Fibroblast of skin of scalp (primary cell): ENCODE measurements around the gene NINL.
"Not testable (repeated sequence)": the region's sequence is repeated elsewhere in the genome, so short reads cannot be mapped to it uniquely, and the experiment has no call there.

Experiments
- DNase-seq: peaks from one replicate; pipeline ENCODE4 v3.0.0-alpha.2; 2013

Gene NINL

DNA sequence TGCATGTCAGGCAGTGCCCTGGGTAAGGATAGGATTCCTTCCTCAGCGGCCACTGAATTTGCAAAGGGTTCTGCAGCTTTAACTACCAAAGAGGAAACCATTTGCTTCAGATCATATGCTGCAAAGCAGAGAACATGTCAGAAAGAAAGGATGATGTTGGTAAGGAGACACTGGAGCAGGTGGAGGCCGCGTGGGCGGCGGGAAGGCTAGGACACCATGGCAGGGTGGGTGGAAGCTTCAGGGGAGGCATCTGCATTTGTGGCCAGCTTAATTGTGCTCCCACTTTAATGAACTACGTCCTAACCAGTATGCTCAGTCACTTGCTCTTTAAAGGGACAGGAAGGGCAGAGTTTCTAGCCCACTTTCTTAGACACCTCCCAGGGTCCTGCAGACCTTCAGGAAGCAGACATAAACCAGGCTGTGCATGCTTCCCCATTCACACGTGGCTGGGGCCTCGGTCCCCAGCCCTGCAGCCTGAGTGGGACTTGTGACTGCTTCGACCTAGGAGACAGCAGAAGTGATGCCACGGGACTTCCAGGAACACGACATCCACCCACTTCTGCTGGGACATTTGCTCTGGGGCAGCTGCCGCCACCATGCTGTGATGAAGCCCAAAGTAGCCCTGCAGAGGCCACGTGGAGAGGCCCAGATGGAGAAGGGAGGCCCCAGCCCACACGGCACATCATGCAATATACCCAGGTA, 101.7 kb downstream of the NINL start:
- DNase-seq = no peak

DNA sequence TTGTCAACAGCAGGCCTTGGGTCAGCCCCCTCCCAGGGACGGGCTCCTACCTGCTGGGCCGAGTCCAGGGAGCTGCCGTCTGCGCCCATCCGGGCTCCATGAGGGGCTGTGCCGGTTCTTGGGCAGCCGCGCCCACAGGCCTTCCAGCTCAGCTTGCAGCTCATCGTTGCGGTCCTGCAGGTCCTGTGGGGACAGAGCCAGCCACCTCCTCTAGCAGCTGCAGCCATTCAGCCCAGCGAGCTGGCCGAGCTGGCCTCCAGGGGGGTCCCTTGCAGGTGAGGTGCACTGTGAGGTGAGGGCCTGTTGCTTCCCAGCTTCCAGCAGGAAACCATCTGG, 103.4 kb downstream of the NINL start:
- DNase-seq = no peak

DNA sequence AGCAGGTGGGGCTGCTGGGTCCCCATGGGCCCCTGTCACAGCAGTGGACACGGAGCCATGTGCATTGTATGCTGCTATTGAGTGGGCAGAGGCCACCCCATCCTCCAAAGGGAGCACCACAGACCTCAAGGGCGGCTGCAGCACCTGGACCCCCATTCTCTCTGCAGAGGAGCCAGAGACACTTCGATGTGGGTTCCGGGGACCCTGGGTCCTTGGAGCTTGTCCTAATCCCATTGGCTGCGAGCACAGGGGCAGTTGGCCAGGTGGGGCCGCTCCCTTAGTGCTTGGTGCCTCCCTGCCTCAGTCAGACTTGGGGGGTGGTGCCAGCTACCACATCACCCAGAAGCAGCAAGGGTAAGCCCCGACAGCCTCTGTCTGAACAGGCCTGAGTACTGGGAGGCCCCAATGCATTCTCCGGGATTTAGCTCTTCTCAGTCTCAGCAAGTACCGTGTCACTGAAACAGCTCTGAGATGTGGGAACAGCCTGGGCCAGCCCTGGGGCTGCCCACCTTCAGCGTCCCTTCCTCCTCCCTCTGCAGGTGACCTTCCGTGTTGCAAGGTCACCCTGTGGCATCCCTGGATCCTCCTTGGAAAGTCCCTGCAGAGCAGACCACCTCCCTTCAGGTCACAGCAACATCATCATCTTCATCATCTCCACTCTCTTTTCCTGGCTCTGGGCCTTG, 104.0 kb downstream of the NINL start:
- DNase-seq = no peak

GRCh38 chr20:25480797-25481196, 104.5 kb downstream of the NINL start:
- no peak for DNase-seq

DNA sequence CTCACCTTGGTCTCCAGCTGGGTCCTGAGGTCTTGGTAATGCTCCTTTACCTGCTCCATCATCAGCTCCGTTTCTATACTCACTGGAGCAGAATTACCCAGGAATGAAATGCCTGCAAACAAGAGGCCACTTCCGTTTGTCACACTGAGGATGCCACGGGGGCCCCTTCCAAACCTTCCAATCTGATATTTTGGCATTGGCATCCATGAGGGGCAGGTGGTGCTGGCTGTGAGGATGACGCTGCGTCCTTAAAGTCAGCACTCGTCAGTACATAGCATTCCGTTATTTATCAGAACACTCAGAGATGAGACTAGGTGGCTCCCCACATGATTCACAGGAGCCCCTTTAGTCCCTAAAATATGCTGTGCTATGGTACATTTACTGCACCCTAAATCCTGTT, 105.2 kb downstream of the NINL start:
- no peak for DNase-seq

DNA sequence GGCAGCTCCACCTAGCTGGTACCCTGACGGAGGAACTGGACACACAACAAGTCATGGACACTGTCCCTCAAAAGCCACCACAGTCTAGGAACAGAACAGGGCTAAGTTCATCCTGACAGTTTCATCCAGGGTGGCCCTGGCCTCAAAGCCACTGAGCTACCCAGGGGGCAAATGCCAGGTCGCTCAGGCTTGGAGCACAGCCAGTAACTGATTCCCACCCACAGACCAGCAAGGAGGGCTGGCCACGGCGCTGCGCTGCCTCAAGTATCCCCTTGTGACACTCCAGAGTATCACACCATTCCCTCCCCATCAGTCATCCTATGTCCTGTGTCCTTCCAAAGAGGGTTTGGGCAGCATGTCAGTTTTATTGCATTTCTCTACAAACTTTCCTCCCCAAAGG, 105.7 kb downstream of the NINL start:
- DNase-seq = no peak

DNA sequence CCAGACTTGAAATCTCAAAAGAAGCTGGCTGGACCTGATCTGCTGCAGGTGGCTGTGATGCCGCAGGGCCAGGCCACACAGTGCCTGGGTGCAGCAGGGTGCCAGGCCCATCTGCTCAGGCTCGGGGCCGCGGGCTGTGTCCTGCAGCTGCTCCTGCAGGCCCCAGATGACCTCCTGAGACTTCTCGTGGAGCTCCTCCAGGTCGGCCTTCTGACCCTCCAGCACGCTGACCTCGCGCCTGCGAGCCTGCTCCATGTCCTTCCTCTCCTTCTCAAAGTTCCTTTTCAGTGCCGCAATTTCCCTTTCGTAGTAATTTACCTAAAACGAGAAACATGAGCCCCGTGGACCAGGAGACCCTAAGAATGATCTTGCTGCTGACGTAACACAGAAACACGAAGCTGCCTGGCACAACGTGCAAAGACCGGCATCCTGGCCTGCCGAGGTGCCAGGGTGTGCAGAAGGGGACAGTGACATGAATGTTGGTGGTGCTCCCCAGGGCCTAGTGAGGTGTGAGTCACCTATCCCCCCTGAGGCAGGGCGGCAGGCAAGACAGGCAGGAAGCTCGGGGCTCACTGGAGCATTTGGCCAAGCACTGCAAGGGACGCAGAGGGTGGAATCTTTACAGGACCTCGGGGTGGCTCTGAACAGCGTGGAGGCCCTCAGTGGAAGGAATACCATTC, 106.3 kb downstream of the NINL start:
- DNase-seq = no peak

DNA sequence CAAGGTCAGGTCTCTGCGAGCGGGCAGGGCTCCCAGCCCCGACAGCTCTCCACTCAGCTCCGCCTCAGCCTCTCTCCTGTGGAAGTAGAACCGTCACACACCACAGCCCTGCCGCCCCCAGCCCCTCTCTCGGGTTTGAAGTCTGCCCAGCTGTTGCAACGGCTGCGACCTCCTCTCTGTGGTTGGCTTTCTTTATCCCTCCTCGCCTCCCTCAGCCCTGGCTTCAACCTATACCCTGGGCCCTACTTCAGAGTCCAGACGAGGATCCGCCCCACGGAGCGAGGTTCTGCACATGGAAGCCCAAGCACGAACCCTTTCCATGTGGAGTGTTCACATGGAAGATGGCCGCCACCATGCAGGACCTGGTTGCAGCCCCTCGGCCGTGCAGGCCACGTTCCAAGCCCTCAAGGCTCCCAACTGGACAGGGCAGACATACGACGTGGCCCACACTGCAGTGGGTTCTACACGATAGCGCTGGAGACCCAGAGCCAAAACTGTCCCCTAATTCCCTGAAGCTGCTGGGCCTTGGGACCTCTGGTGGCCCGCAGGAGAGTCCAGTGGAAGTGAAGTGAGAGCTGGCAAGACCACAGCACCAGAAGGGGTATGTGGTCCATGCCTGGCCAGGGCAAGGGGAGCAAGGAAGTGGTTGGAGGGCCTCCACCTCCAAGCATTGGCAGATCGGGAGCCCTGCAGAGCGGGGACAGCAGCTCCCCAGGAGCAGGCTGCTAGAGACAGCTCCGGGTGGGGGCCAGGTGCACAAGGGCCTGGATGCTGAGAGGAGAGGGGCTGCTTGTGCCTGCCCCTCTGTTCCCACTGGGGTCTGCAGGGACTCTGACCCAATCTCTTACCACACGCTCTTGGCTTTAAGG, 108.1 kb downstream of the NINL start:
- DNase-seq = no peak

DNA sequence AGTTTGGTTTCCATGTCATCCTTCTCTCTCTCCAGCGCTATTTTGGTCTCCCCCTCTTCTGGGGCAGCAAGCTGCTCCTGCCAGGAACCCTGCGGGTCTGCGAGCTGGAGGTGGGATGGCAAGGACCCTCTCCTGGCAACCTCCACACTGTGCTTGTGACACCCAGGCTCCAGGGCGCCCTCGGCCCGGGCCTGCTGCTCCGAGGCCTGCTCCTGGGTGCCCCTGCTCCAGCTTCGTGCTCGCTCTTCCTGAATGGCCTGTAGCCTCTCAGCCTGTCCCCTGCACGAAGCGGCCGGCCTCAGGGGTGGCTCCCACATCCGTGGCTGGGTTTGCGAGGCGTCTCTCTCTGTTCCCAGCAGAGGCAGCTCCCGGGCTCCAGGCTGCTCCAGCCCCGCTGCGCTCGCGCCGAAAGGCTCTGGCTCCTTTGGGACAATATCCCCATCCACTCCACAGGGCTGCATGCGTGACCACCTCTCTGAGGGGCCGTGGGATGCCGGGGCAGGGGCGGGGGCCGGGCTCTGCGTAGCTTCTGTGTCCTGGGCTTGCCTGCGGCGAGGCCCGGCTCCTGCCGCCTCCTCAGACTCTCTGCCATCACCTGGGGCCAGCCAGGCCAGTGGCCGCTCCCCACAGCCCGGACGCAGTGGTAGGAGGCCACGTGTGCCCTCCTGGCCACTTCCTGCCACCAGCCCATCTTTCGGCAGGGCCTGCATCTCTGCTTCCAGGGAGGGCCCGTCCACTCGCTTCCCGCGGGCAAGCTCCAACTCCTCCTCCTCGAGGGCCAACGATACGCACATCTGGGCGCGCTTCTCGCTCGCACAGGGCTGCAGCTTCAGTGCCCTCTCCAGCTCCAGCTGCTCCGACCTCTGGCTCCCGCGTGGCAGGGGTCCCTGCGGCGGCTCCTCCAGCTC, 109.0 kb downstream of the NINL start:
- no peak for DNase-seq

GRCh38 chr20:25473297-25473696, 112.0 kb downstream of the NINL start:
- DNase-seq = not testable (repeated sequence)

DNA sequence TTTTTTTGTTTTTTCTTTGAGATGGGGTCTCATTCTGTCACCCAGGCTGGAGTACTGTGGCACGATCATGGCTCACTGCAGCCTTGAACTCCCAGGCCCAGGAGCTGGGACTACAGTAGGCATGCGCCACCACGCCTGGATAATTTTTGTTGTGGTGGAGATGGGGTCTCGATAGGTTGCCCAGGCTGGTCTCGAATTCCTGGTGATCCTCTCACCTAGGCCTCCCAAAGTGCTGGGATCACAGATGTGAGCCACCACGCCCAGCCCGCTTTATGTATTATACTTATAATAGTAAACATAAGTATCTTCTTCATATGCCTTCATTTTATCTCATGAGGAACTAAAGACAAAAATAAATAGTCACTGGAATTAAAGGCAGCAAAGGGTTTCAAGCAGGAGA, 114.3 kb downstream of the NINL start:
- DNase-seq = no peak

DNA sequence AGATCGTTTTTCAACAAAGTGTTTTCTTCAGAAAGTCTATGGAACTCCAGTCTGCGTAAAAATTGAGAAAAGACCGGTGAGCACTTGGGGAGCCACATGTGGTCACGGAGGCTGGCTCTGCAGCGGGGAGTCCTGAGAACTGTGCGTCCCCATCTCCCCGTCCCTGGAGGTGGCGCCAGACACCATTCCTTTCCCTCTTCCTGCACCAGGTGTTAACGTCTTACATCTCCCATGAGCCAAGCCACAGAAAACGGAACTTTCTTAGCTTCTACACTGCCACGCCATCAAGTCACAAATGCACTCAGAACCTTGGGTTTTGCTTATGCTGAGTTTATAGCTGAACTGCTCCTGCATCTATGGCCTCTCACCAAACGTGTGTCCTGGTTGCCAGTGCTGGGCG, 115.3 kb downstream of the NINL start:
- DNase-seq = peak; percentile 33

DNA sequence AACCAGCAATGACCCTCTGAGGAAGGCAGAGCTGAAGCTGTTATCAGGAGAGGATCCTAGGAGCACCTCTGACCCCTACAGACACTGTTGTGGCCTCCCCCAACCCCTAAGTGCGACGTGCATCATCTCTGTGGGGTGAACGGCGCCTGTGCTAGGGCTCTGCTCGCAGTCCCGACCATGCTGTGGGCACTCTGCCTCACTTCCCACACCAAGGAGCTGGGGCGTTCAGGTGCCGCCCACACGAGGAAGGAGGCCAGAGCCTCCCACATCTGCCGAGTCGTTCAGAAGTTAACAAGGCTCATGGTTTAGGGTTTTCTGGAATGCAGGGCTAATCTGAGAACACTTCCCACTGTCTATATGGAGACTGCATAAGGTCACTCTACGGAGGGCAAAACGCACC, 115.8 kb downstream of the NINL start:
- DNase-seq = no peak

DNA sequence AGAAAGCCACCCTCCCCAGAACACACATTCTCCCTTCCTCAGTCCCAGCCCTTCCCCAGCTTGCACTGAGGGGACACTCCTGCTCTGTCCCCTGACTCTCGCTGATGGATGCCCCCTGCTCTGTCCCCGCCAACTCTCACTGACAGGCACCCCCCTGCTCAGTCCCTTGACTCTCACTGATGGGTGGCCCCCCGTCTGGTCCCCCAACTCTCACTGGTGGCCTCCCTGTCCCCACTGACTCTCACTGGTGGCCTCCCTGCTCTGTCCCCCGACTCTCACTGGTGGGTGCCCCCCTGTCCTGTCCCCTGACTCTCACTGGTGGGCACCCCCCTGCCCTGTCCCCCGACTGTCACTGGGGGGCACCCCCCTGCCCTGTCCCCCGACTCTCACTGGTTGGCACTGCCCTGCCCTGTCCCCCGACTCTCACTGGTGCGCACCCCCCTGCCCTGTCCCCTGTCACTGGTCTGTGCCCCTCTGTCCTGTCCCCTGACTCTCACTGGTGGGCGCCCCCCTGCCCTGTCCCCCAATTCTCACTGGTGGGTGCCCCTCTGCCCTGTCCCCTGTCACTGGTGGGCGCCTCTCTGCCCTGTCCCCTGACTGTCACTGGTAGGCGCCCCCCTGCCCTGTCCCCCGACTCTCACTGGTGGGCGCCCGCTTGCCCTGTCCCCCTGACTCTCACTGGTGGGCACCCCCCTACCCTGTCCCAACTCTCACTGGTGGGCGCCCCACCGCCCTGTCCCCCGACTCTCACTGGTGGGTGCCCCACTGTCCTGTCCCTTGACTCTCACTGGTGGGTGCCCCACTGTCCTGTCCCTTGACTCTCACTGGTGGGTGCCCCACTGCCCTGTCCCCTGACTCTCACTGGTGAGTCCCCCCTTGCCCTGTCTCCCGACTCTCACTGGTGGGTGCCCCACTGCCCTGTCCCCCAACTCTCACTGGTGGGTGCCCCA, 116.9 kb downstream of the NINL start:
- DNase-seq = no peak

DNA sequence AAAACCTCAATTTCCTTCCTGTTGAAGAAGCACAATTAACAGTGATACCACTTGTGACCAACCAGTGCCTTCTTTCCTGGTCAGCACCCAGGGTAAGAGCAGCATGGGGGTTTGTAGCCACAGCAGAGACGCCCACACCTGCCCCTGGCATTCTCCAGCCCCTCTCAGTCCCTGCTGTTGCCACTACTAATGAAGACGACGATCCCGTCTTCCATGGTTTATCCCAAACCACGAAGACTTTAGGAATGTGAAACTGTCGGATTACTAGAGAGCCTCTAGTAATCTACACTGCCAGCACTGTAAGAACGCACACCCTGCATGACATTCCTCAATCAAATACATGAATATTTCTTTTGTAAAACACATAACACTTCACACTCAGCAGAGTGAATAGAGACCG, 117.9 kb downstream of the NINL start:
- no peak for DNase-seq

DNA sequence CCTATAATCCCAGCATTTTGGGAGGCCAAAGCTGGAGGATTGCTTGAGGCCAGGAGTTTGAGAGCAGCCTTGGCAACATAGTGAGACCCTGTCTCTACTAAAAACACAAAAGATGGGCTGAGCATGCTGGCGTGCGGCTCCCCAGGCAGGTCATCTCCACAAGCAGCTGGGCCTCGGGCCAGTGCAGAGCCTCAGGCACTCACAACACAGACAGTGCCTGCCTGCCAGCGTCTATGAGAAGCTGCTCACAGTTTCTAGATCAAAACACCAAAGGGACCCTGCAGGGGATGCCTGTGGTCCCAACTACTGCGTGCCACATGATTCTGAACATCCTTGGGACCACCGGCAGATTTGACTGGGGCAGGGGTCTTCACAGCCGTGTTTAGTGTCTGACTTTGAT, 118.5 kb downstream of the NINL start:
- DNase-seq = no peak

DNA sequence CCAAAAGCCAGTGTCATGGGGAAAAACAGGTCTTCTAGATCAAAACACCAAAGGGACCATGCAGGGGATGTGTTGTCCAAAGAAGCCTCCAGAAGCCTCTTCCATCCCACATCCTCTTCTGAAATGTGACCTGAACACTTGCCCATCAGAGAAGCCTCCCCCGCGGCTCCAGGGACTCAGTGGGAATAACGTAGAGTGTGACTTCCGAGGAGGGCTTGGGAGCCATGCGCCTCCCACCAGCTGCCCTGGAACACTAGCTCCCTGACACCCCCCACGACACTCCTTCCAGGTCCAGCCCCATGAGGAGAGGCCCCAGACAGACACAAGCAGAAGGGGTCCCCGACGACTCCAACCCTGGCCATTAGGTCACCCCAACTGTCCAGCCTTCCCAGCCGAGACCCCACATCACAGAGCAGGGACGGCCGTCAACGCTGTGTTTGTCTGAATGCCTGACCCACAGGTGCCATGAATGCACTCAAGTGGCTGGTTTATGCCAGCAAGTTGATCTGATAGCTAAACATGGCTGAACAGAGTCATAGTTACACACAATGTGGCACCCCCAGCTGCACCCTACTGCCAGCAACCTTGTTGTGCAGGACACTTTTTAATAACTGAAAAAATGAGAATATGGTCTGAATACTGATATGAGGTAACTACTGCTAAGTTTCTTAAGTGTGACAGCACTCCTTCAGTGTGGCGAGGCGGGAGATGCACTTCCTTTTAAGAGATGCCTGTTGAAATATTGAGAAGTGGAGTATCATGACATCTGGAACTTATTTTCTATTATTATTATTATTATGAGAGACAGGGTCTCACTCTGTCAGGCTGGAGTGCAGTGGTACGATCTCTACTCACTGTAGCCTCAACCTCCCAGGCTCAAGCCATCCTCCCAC, 119.8 kb downstream of the NINL start:
- DNase-seq = no peak

DNA sequence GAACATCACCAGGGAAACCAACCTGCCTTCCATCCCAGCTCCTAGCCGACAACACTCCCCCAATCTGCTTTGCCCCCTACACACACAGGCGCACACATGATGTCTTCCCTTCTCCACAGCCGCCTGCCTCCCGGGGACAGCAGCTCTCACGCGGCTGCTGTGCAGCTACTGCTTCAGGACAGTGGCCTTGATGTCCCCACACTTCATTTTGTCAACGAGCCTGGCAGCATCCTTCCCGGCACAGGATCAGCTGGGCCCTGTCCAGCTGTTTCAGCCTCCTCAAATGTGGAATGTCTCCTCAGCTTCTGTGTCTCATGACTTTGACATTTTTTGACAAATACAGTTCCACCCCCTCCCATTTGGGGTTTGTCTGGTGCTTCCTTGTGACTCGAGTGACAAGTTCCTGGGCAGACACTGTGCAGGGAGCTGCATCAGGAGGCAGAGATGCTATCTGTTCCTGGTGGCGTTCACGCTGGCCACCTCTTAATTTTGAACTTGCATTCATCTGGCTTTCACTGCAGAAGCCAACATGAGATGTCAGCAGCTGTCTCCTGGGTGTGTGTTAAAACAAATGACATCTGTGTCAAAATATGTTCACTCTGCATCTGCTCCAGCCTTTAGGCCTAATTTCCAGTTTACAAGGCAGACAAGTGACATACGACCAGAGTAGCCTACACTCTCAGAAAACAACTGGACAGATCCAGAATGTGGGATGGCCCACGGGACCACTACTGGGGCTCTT, 120.7 kb downstream of the NINL start:
- DNase-seq = peak; percentile 5
